Spleen (tissue), 7 donors: Measurements from ENCODE around the gene DYRK1A.

Experiments used
- POLR2AphosphoS5 ChIP-seq, 3 donors: sonication (generic); formaldehyde crosslinking; IDR thresholded peaks; one replicate each; pipeline ENCODE4 v1.5.1; 2017; ENCODE audit warnings: antibody characterized with exemption in 3 of 3
- TF ChIP-seq, protein P1 (sequence below), 11 experiments: fragments of 200-600 bp in 7 of 11; fragments of 450-650 bp in 4 of 11; sonication (generic) in 4 of 11; IDR thresholded peaks in 8 of 11; conservative IDR thresholded peaks in 3 of 11; 1 replicate in 7 of 11; 2 replicates in 4 of 11; pipeline versions ENCODE4 v1.4.0 to v1.8.0; 2016 to 2021; ENCODE audit warnings: antibody characterized with exemption in 11 of 11, inconsistent platforms in 4 of 11, mild to moderate bottlenecking in 1 of 11
- donor health status: DM: no; HTN: no; CAD: no; lungs with moderate emphysema.
- donor health status: DM: no; HTN: no; CAD: no.
- donor health status: DM: no; HTN: no; CAD: no.

DNA sequence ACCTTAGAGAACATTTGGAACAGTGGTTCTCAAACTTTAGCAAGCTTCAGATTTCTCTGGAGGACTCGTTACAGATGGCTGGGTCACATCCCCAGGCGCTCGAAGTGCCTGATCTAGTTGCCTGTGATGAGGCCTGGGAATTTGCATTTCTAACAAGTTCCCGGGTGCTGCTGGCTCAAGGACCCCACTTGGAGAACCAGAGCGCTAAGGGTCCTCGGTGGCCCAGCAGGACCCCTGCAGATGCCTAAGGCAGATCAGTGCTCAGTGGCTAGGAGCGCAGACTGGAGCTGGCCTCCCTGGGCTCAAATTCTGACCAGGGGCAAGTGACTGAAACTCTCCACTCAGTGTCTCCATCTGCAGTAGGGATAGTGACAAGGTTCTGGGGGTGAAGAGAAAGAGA, 208.2 kb downstream of the DYRK1A start:
- TF ChIP-seq POLR2AphosphoS5 (IDR thresholded peaks at IDR 0.05), result no peak
- TF ChIP-seq, protein P1, sequence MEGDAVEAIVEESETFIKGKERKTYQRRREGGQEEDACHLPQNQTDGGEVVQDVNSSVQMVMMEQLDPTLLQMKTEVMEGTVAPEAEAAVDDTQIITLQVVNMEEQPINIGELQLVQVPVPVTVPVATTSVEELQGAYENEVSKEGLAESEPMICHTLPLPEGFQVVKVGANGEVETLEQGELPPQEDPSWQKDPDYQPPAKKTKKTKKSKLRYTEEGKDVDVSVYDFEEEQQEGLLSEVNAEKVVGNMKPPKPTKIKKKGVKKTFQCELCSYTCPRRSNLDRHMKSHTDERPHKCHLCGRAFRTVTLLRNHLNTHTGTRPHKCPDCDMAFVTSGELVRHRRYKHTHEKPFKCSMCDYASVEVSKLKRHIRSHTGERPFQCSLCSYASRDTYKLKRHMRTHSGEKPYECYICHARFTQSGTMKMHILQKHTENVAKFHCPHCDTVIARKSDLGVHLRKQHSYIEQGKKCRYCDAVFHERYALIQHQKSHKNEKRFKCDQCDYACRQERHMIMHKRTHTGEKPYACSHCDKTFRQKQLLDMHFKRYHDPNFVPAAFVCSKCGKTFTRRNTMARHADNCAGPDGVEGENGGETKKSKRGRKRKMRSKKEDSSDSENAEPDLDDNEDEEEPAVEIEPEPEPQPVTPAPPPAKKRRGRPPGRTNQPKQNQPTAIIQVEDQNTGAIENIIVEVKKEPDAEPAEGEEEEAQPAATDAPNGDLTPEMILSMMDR (IDR thresholded peaks at IDR 0.05 in 8 of 11, conservative IDR thresholded peaks at IDR 0.05 in 3 of 11), result no peak
